ENCODE results near the gene MYH6.
"Not testable (repeated sequence)": the region's sequence is repeated elsewhere in the genome, so short reads cannot be mapped to it uniquely, and the experiment has no call there.

GRCh38 chr14:23425798-23426197 is 17.7 kb upstream of the MYH6 start:
- TF ChIP-seq CTCF, POLR2AphosphoS5 (IDR thresholded peaks at IDR 0.05): not testable (repeated sequence)
